Hepatocyte (in vitro differentiated cells): Measurements from ENCODE around the gene ZNF334.

Experiments used
- EZH2phosphoT487 ChIP-seq: fragments of 200-600 bp; sonication (generic); IDR thresholded peaks from one replicate; pipeline ENCODE4 v1.6.1; 2018; ENCODE audit warnings: antibody characterized with exemption, mild to moderate bottlenecking, low read depth, moderate library complexity; ENCODE audit not compliant: unreplicated experiment, severe bottlenecking
- TF ChIP-seq, protein P1 (sequence below): fragments of 200-600 bp; sonication (generic); IDR thresholded peaks from 2 replicates; pipeline ENCODE4 v1.5.1; 2016; ENCODE audit warnings: antibody characterized with exemption, mild to moderate bottlenecking; ENCODE audit not compliant: poor library complexity

- TF ChIP-seq, protein P1, sequence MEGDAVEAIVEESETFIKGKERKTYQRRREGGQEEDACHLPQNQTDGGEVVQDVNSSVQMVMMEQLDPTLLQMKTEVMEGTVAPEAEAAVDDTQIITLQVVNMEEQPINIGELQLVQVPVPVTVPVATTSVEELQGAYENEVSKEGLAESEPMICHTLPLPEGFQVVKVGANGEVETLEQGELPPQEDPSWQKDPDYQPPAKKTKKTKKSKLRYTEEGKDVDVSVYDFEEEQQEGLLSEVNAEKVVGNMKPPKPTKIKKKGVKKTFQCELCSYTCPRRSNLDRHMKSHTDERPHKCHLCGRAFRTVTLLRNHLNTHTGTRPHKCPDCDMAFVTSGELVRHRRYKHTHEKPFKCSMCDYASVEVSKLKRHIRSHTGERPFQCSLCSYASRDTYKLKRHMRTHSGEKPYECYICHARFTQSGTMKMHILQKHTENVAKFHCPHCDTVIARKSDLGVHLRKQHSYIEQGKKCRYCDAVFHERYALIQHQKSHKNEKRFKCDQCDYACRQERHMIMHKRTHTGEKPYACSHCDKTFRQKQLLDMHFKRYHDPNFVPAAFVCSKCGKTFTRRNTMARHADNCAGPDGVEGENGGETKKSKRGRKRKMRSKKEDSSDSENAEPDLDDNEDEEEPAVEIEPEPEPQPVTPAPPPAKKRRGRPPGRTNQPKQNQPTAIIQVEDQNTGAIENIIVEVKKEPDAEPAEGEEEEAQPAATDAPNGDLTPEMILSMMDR: no peak
- TF ChIP-seq EZH2phosphoT487: no peak
Observed at GRCh38 chr20:46559001-46559400, 45.6 kb upstream of the ZNF334 start.
